ENCODE data around the gene RARRES1. TPM values are rescaled to one million over a fixed set of nuclear protein-coding genes. Genes with fewer than 3 reads are reported as not detected.

The RARRES1 gene
- total RNA-seq, 1 donor from 2014 or later: 41.5 TPM

DNA sequence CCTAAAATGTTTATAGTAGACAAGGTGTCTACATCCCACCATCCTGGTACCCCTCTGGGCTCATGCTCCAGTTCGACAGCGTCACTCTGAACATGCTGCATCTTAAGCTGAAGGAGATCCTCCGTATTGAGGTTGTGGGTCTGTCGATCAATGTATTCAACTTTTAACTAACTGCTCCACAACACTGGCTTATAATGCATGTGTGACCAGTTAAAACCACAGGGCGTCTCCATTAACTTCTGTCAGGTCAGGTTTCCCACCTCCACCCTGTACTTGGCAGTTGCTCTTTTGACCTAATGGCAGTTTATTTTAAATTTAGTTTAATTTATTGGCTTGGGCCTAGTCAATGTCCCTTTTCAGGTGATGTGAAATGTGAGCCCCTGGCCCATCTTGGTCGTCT, 17.8 kb upstream of the RARRES1 start:
- no peak for TF ChIP-seq CTCF (IDR thresholded peaks at IDR 0.05)
- no peak overlapping the region for H3K27ac ChIP-seq
- H3K36me3 ChIP-seq: no peaks in the 10 kb centered on the region
- ATAC-seq: no peak
- intact Hi-C loops (cut with DNase I): no loop called here
- no peaks in the 10 kb centered on the region for H3K27me3 ChIP-seq
- DNase-seq: no peak
- H3K4me1 ChIP-seq: peaks cover 12% of the 10 kb centered on the region
- H3K4me3 ChIP-seq: no peak overlapping the region
- no peaks in the 10 kb centered on the region for H3K9me3 ChIP-seq

- no peak for DNase-seq
- intact Hi-C loops (cut with DNase I): no loop called here
- H3K4me3 ChIP-seq: no peak overlapping the region
Measured at GRCh38 chr3:158749526-158749925, 17.3 kb upstream of the RARRES1 start.

DNA sequence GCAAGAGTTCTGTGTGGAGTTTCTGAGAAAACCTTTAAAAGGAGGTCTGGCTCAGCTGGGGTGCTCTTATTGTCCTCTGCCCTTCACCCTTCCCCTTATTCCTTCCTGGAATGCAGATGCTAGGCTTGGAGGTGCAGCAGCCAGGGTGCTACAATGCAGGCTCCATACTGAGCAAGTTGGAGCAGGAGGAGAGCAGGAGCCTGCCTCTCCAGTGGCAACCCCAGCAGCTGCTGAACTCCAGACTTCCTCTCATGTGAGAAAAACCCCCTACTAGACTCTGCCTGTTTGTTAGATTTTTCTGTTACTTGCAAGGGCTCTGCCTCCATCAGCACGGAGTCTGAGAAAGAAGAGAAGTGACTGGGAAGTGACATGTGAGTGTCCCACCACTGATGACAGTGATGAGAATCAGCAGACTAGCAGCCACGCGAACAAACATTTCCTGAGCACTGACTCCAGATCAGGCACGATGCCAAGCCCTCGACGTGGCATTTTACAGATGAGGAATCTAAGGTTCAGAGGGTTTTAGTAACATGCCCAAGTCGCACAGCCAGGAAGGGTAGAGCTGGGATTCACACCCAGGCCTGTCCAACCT, 16.1 kb upstream of the RARRES1 start:
- Histone ChIP-seq H3K4me1 (peaks cover 12% of the 10 kb centered on the region), H3K27ac (peak overlapping the region; percentile 62), H3K4me3 (no peak overlapping the region), H3K36me3 (no peaks in the 10 kb centered on the region), H3K27me3 (no peaks in the 10 kb centered on the region), H3K9me3 (no peaks in the 10 kb centered on the region)
- no peak for TF ChIP-seq CTCF (IDR thresholded peaks at IDR 0.05)
- ATAC-seq (peak; percentile 76), DNase-seq (peak; percentile 79)
- intact Hi-C loops (cut with DNase I): no loop called here

More at GRCh38 chr3:158749526-158749925, 17.3 kb upstream of the RARRES1 start:
- peak overlapping the region; percentile 62 for H3K27ac ChIP-seq
- TF ChIP-seq CTCF (IDR thresholded peaks at IDR 0.05): no peak
- H3K9me3 ChIP-seq: no peaks in the 10 kb centered on the region
- peaks cover 12% of the 10 kb centered on the region for H3K4me1 ChIP-seq
- no peak for ATAC-seq
- H3K36me3 ChIP-seq: no peaks in the 10 kb centered on the region
- no peaks in the 10 kb centered on the region for H3K27me3 ChIP-seq

DNA sequence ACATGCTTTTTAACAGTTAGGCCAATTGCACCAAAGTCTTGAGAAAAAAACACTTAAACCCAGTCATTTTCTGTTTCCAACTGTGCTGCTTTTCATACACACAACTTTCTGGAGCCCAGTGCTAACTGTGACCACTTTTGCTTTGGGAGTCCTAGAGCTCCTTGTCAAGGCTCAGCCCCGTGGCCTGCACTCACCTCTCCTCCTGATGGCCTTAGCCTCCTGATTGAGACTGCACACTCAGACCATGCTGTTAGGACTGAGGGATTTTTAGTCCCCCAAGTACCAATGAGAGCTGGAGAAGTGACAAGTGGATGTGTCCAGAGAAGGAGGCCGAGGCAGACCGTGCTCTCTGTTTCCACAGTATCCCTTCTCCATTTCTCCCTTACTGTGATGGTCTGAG, 15.2 kb upstream of the RARRES1 start:
- ATAC-seq (no peak), DNase-seq (no peak)
- H3K27me3 ChIP-seq: no peaks in the 10 kb centered on the region
- TF ChIP-seq CTCF (IDR thresholded peaks at IDR 0.05): no peak
- H3K4me1 ChIP-seq: peaks cover 12% of the 10 kb centered on the region
- intact Hi-C loops (cut with DNase I): no loop called here
- H3K27ac ChIP-seq: peak overlapping the region; percentile 11
- no peak overlapping the region for H3K4me3 ChIP-seq
- no peaks in the 10 kb centered on the region for H3K9me3 ChIP-seq
- H3K36me3 ChIP-seq: no peaks in the 10 kb centered on the region

GRCh38 chr3:158745551-158745950, 13.3 kb upstream of the RARRES1 start:
- H3K4me3 ChIP-seq: no peak overlapping the region
- ATAC-seq (no peak), DNase-seq (no peak)
- no peaks in the 10 kb centered on the region for H3K27me3 ChIP-seq
- H3K27ac ChIP-seq: no peak overlapping the region
- intact Hi-C loops (cut with DNase I): no loop called here
- no peaks in the 10 kb centered on the region for H3K9me3 ChIP-seq
- H3K36me3 ChIP-seq: no peaks in the 10 kb centered on the region
- no peak for TF ChIP-seq CTCF (IDR thresholded peaks at IDR 0.05)
- peaks cover 12% of the 10 kb centered on the region for H3K4me1 ChIP-seq

Data from upper lobe of right lung (tissue), 1 donor.